ENCODE data around the gene PRDM5.

The PRDM5 gene

DNA sequence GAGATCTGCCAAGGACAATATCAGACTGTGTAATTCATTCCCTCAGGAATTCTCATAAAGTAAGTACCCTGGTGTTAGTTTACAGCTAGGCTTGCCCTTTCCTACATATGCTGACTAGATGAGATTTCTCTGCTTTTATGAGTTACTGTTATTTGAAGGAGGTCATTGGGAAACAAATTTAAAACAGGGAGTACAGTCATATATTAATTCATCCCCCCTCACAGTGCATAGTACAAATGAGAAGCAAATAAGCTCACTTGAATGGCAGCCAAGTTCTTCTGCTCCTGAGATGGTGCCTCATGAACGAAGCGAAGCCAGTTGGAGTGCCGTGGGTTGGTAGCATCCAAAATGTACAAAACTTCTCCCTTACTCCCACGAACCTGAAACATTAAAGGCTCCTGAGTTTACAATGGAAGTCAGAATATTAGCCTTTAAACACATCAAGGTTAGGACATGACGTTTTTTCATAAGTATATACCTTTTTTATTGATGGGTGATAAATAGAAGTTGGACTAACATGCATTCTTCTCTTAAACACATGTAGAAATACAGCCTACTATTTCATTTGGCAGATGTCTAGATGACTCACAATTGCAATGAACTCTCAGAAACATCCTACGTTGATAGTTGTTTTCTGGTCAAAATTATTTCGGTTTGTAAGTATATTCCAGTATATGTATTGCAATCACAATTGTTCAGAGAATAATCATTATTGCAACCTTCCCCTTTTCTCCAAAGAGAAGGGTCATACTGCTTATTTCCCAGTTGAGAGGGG lies 69.2 kb downstream of the PRDM5 start:
- DNase-seq (no peak), ATAC-seq (no peak)
- Mint-ChIP-seq H3K27me3 (no peaks in the 10 kb centered on the region), H3K27ac (no peak overlapping the region), H3K4me3 (no peak overlapping the region), H3K9me3 (no peaks in the 10 kb centered on the region), H3K4me1 (peaks cover 22% of the 10 kb centered on the region)

DNA sequence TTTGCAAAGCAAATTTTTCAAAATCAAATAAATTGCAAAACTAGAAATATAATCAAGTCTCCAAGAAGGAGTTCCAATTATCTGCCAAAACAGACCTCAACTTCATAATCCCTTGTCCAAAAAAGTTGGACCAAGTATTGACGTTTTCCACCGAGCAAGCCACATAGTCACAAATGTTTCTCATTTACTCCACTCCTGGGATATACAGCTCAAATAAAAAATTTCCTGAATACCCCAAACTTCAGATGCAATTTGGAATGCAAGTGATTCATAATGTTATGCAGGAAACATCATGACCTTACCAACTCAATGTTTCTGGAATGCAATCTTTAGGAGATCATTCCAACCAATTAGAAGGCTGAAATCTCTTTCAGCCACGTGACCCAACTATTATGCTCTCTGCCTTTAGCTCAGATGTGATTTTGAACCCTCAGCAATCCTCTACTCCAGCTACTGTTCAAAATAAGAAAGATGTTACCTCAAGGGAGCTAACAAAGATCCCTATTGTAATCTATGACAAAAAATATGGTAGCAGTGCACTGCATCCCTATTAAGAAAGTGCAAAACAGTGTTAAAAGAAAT lies 72.4 kb downstream of the PRDM5 start:
- H3K9me3 Mint-ChIP-seq: no peaks in the 10 kb centered on the region
- no peak overlapping the region for H3K27ac Mint-ChIP-seq
- H3K27me3 Mint-ChIP-seq: no peaks in the 10 kb centered on the region
- H3K4me3 Mint-ChIP-seq: no peak overlapping the region
- DNase-seq: no peak
- H3K4me1 Mint-ChIP-seq: peaks cover under 1% of the 10 kb centered on the region
- no peak for ATAC-seq

DNA sequence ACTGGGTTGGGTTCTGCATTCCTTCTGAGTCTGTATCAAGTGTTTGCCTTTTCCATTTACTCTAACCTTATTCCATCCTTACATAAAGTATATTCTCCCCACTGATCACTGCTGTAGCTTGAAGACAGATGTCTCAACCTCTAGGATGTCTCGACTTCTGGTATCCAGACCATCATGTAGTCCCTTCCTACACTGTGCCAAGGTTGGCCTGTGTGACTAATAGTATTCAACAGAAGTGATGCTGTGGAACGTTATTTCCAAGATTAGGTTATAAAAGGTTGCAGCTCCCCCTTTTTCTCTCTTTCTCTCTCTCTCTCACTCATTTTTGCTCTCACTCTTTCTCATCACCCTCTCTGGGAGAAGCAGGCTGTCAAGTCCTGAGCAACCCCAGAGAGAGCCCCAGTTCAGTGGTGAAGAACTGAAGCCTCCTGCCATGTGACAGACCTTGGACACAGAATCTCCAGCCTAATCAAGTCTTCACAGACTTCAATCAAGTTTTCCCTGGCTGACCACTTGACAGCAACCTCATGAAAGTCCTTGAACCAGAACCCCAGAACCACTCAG lies 75.4 kb downstream of the PRDM5 start:
- no peak for DNase-seq
- H3K27me3 Mint-ChIP-seq: no peaks in the 10 kb centered on the region
- ATAC-seq: no peak

DNA sequence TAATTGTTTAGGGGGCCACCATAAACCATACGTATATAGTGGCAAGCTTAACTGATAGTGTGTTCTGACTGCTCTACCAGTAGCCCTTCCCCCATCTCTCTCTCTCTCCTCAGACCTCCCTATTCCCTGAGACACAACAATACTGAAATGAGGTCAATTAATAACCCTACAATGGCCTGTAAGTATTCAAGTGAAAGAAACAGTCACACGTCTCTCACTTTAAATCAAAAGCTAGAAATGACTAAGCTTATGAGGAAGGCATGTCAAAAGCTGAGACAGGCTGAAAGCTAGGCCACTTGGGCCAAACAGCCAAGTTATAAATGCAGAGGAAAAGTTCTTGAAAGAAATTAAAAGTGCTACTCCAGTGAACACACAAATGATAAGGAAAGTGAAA lies 78.0 kb downstream of the PRDM5 start:
- H3K27ac Mint-ChIP-seq: no peak overlapping the region
- no peaks in the 10 kb centered on the region for H3K9me3 Mint-ChIP-seq
- DNase-seq: peak; percentile 14 to 36
- H3K4me1 Mint-ChIP-seq: peaks cover 25% of the 10 kb centered on the region
- no peaks in the 10 kb centered on the region for H3K27me3 Mint-ChIP-seq
- peak; percentile 91 for ATAC-seq
- peak overlapping the region in 1 of 2 donors; percentile 3 for H3K4me3 Mint-ChIP-seq

More for the DNA sequence above, 75.4 kb downstream of the PRDM5 start:
- Mint-ChIP-seq H3K9me3 (no peaks in the 10 kb centered on the region), H3K27ac (no peak overlapping the region), H3K4me3 (no peak overlapping the region), H3K4me1 (peaks cover 18% of the 10 kb centered on the region)

DNA sequence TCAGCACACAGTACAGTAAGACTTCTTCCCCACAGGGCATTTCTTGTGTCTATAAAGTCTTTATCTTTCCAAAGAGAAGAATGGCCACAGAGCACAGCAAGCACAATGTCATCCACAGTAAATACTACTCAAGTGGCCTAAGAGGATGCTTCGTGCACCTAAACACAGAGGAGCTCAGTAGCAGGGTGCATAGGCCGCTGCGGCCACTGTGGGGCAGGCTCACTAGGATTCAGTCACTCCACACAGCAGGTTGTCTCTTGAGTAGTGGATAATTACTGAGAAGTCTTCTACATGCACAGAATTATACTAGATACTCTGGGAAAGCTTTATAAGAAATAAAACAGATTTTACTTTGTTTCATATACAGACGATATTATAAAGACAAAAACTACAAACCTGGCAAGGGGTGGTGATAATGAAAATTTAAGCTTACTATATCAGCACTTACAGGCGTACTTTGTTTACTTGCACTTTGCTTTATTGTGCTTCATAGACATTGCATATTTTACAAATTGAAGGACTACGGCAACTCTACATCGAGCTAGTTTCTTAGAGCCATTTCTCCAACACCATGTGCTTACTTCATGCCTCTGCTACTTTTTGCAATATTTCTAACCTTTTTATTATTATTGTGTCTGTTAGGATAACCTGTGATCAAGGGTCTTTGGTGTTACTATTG lies 78.5 kb downstream of the PRDM5 start:
- peak overlapping the region in 1 of 2 donors; percentile 3 for H3K4me3 Mint-ChIP-seq
- H3K27ac Mint-ChIP-seq: no peak overlapping the region
- no peaks in the 10 kb centered on the region for H3K9me3 Mint-ChIP-seq
- H3K4me1 Mint-ChIP-seq: peaks cover 25% of the 10 kb centered on the region
- H3K27me3 Mint-ChIP-seq: no peaks in the 10 kb centered on the region
- ATAC-seq: peak; percentile 51
- no peak for DNase-seq

DNA sequence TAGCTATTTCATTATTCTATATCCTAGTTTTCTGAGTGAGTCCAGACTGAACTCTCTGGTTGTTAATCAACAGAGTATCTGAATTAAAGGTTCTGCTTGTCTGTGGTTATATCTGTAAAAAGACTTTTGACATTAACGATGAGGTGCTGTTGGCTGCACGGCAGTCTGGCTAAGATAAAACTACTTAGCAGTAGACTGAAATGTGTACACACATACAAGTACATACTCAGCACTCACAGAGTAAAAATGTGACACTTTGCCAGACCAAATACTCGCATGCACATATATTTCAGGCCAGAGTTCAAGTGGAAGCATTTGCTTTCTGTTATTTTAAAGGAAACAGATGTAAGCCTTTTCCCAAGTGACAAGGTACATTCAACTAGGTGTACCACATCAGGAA lies 80.5 kb downstream of the PRDM5 start:
- DNase-seq (no peak), ATAC-seq (no peak)
- Mint-ChIP-seq H3K27me3 (no peaks in the 10 kb centered on the region), H3K27ac (no peak overlapping the region), H3K9me3 (no peaks in the 10 kb centered on the region), H3K4me1 (peaks cover 25% of the 10 kb centered on the region), H3K4me3 (no peak overlapping the region)

DNA sequence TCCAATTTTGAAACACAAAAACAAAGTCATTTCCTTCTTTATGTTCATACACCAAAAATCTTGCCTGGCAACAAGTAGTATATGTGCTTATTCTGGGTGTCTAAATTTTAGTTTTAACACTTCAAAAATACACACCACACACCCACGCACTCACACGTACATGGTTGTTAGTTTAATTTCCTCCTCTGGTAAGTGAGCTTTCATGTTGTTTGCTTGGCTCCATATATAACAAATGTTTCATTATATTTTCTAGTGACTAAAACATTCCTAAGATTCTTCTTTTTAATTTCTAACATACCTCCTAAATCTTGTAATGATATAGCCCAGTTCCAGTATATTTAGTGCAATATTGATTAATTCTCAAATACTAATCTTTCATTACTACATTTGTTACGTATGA lies 80.9 kb downstream of the PRDM5 start:
- no peak overlapping the region for H3K4me3 Mint-ChIP-seq
- DNase-seq (no peak), ATAC-seq (no peak)
- H3K4me1 Mint-ChIP-seq: peaks cover 25% of the 10 kb centered on the region
- no peaks in the 10 kb centered on the region for H3K9me3 Mint-ChIP-seq
- H3K27ac Mint-ChIP-seq: no peak overlapping the region
- no peaks in the 10 kb centered on the region for H3K27me3 Mint-ChIP-seq

DNA sequence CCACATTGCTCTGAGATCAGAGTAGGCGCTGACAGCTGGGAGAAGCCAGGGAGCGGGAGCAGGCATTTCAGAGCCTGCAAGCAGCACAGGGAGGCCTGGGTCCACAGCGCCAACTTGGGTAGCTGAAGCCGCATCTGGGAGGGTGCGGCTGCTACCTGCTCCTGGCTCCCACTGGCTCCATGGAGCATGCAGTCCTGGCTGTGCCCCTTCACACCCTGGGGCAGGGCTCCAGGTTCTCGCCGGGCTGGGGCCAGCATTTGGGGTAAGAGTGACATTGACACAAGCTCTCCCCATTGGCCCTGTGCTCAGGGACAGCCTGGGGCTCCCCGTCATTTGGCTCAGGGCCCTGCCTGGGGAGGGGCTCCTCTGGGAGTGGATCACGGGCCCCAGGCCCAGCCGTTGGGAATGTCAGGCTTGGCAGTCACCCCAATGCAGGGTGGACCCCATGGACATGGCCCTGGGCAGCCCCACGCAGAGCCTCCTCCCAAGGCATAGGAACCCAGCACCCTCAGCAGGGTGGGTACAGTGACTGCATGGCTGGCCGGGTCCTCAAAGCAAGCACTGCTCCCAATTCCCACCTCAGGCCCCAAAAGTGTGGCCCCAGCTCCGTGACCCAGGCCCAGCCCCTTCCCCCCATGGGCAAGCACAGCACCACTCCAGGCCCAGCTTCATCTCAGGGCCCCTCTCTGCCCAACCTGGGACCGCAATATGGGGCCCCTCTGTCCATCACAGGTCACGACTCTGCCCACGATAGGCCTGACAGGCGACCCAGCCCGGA lies 82.4 kb downstream of the PRDM5 start:
- Mint-ChIP-seq H3K9me3 (peaks cover 0 to 1% of the 10 kb centered on the region in 2 donors), H3K4me1 (peaks cover 25% of the 10 kb centered on the region), H3K27me3 (no peaks in the 10 kb centered on the region), H3K27ac (no peak overlapping the region), H3K4me3 (no peak overlapping the region)
- no peak for DNase-seq
- no peak for ATAC-seq

DNA sequence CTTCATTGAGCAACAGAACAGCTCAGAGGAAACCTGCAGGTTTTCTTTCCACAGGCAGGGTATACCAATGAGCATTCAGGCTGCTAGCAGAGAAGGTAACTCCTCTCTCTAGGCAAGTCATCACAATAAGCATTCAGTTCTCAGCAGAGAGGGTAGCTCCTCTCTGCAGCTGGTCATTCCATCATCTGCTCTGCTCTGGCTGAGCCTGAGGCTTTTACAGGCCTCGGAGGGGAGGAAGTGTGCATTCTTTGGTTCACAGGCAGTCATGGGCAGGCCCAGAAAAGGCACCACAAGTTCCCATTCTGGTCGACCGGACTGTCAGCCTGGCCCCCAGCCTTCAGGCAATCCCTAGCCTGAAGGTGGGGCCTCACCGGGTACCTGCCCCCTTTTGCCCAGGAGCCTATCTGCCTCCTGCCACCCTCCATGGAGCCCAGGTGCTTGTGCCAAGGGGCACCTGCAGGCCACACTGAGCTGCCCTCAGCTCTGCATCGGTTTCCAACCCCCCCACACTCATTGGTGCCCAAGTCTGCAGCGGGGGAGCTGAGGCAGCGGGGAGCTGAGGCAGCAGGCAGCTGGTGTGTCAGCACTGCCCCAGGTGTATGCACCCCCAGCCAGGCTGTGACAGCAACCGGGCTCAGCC lies 83.1 kb downstream of the PRDM5 start:
- H3K27me3 Mint-ChIP-seq: no peaks in the 10 kb centered on the region
- ATAC-seq: no peak
- H3K4me3 Mint-ChIP-seq: no peak overlapping the region
- H3K9me3 Mint-ChIP-seq: peaks cover 0 to 5% of the 10 kb centered on the region in 2 donors
- H3K27ac Mint-ChIP-seq: no peak overlapping the region
- H3K4me1 Mint-ChIP-seq: peaks cover 18% of the 10 kb centered on the region
- DNase-seq: no peak

DNA sequence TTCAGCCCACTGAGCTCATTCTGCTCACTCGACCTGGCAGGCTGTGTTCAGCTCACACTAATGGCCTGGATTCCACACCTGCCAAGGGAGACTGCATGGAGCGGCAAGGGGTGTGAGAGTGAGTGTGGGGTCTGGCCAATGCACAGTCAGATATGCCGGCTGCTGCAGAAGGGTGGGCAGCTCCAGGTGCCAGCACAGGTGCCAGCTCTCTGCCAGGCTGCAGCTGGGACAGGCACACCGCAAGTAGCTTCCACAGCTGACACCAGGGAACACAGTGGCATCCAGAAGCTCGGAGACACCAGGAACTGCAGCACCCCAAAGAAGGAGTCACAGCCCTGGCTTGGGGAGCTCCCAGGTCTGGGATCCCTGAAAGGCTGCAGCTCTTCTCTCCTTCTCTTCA lies 83.7 kb downstream of the PRDM5 start:
- ATAC-seq (no peak), DNase-seq (no peak)
- H3K27ac Mint-ChIP-seq: no peak overlapping the region
- no peak overlapping the region for H3K4me3 Mint-ChIP-seq
- H3K9me3 Mint-ChIP-seq: peaks cover 0 to 6% of the 10 kb centered on the region in 2 donors
- H3K4me1 Mint-ChIP-seq: peaks cover 12% of the 10 kb centered on the region
- H3K27me3 Mint-ChIP-seq: no peaks in the 10 kb centered on the region

DNA sequence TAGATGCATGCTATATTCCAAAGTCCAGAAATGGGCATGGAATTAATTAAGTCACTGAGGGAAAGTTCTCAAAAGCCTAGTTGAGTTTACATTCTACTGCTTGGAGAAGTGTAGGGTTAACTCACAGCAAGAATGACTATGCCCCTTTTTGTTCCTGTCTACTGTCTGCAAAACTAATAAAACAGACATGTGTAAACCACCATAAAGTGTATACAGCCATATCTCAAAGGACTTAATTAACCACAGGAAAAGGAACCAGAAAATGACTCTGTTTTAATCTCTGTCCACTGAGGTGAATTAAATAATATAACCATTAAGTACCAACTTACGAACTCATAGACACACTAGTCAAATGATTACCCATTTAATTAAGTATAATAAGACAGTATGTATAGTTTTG lies 84.9 kb downstream of the PRDM5 start:
- H3K4me3 Mint-ChIP-seq: no peak overlapping the region
- no peaks in the 10 kb centered on the region for H3K27me3 Mint-ChIP-seq
- DNase-seq: no peak
- peaks cover 10% of the 10 kb centered on the region for H3K4me1 Mint-ChIP-seq
- H3K27ac Mint-ChIP-seq: no peak overlapping the region
- no peak for ATAC-seq
- peaks cover 5 to 15% of the 10 kb centered on the region in 2 donors for H3K9me3 Mint-ChIP-seq

DNA sequence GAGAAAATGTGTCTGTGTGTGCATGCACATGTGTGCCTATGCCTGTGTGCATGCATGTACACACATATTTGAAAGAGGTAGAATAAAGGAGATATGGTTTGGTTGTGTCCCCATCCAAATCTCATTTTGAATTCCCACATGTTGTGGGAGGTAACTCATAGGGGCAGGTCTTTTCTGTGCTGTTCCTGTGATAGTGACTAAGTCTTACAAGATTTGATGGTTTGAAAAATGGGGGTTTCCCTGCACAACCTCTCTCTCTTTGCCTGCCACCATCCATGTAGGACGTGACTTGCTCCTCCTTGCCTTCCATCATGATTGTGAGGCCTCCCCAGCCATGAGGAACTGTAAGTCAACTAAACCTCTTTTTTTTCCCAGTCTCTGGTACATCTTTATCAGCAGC lies 87.2 kb downstream of the PRDM5 start:
- Mint-ChIP-seq H3K9me3 (peaks cover 5 to 15% of the 10 kb centered on the region in 2 donors), H3K4me1 (no peaks in the 10 kb centered on the region), H3K4me3 (no peak overlapping the region), H3K27ac (no peak overlapping the region), H3K27me3 (no peaks in the 10 kb centered on the region)
- ATAC-seq (no peak), DNase-seq (no peak)

DNA sequence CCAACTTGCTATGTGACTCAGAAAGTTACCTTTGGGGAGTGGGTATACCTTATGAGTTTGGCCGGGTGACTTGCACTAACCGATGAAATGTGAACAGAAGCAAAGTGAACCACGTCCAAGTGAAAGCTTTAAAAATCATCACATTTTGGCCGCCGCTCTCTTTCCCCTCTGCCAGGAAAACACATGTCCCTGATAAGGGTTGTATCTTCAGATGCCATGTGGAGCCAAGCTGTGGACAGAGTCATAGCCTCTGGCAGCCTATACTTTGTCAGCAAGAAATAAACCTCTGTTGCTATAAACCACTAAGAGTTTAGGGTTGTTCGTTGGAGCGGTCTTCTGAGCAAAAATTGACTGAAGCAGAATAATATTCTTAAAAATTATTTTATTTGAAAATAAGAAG lies 92.3 kb downstream of the PRDM5 start:
- H3K27ac Mint-ChIP-seq: no peak overlapping the region
- H3K4me1 Mint-ChIP-seq: no peaks in the 10 kb centered on the region
- DNase-seq: no peak
- no peak for ATAC-seq
- no peaks in the 10 kb centered on the region for H3K27me3 Mint-ChIP-seq
- no peak overlapping the region for H3K4me3 Mint-ChIP-seq
- peaks cover 5 to 15% of the 10 kb centered on the region in 2 donors for H3K9me3 Mint-ChIP-seq

DNA sequence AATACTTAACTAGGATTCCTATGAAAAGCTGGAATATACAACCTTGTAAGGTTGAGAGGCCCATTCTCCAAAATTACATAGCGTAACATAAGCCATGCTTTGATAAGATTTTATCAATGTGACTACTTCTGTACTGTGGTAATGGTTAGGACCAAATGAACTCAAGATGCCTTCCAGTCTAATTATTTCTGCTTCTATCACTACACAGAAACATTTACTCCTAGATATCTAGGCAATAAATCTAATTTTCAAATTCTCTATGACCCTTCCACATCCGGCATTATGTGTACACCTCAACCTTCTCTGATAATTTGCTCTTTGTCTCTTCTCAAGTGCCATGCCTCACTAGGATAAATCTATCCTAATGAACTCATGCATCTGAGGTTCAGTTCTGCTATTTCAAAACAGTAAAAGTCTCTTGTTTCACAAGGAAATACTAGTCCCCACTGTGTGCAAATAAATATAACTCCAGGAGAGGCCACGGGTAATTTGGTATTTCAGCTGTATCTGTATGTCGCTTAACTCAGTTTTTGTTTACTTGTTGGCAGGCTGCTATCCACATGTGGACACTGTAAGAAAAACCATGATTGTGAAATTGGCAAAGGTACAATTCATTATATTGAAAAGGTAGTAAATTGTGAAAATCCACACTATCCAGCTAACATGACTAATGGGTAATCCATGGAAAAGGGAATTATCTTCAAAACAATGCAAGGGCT lies 93.3 kb downstream of the PRDM5 start:
- Mint-ChIP-seq H3K27me3 (no peaks in the 10 kb centered on the region), H3K4me3 (no peak overlapping the region), H3K27ac (no peak overlapping the region), H3K4me1 (no peaks in the 10 kb centered on the region), H3K9me3 (peaks cover 5 to 10% of the 10 kb centered on the region in 2 donors)
- no peak for DNase-seq
- ATAC-seq: no peak
